K562 (cell line): ENCODE data around the gene ABLIM2. TPM values are rescaled to one million over a fixed set of nuclear protein-coding genes. Genes with fewer than 3 reads are reported as not detected.

Experiments used
- ATAC-seq: fragments of 200-7000 bp; cut with Tn5 transposase; 3 replicates; pipeline ENCODE4 v1.9.1; 2020; ENCODE audit warnings: moderate library complexity
- BruUV-seq: library from RNA; stranded (reverse); fragments of 400-500 nt; replicated peaks from 2 replicates; lab custom pipeline; 2021; lab: Mats Ljungman, UMichigan
- CTCF ChIA-PET: fragments of 300-600 bp; formaldehyde crosslinking; extraction: SDS; loops from one replicate; lab custom pipeline; 2021; ENCODE audit warnings: low intra/inter-chr PET ratio; lab: Yijun Ruan, JAX
- POLR2A ChIA-PET: fragments of 300-600, 350-650 bp; sonication (Branson Sonifier 250); formaldehyde crosslinking; extraction: SDS; loops from one replicate; lab custom pipeline; 2021; ENCODE audit warnings: antibody characterized with exemption, inconsistent platforms; lab: Yijun Ruan, JAX
- DNase-seq, 4 experiments: peaks; one replicate each; pipeline versions ENCODE4 v3.0.0 to v3.0.0-alpha.2; 2011 to 2018; ENCODE audit warnings: low spot score in 3 of 4, mixed read lengths in 3 of 4; ENCODE audit errors: extremely low read depth in 1 of 4
- FAIRE-seq: peaks from 2 replicates; lab custom pipeline; 2011; peaks lifted over from hg19 to GRCh38; lab: Jason Lieb, UNC
- H2AFZ ChIP-seq: 2 replicates; pipeline ENCODE4 v1.6.0; 2011; ENCODE audit warnings: low read depth, low read length, control low read depth, inconsistent platforms
- H3K27ac ChIP-seq: fragments of 200-600 bp; 3 replicates; pipeline ENCODE4 v1.8.0; 2011; ENCODE audit warnings: low read depth, mild to moderate bottlenecking, control low read depth, inconsistent platforms, low read length, moderate library complexity, mixed read lengths; ENCODE audit errors: extremely low read depth
- H3K27me3 ChIP-seq, 2 experiments: fragments of 300-600 bp in 1 of 2; 2 replicates in 1 of 2; 3 replicates in 1 of 2; pipeline versions ENCODE4 v1.6.0 to v1.8.0; 2011; ENCODE audit warnings: inconsistent platforms in 2 of 2, low read length in 2 of 2, mild to moderate bottlenecking in 1 of 2, mixed read lengths in 1 of 2, moderate library complexity in 1 of 2; ENCODE audit not compliant: control insufficient read depth in 2 of 2, insufficient read depth in 2 of 2
- H3K36me3 ChIP-seq: fragments of 300-600 bp; 3 replicates; pipeline ENCODE4 v1.8.0; 2011; ENCODE audit warnings: mild to moderate bottlenecking, low read length, inconsistent platforms; ENCODE audit not compliant: control insufficient read depth, insufficient read depth
- H3K4me1 ChIP-seq, 2 experiments: fragments of 200-600 bp in 1 of 2; replicated peaks in 1 of 2; 2 replicates in 1 of 2; 3 replicates in 1 of 2; pipeline versions ENCODE4 v1.5.1 to v1.8.0; 2011; ENCODE audit warnings: inconsistent platforms in 2 of 2, low read length in 2 of 2, mild to moderate bottlenecking in 1 of 2, mixed read lengths in 1 of 2, moderate library complexity in 1 of 2; ENCODE audit not compliant: control insufficient read depth in 2 of 2, insufficient read depth in 2 of 2
- H3K4me2 ChIP-seq: 2 replicates; pipeline ENCODE4 v1.6.1; 2011; ENCODE audit warnings: low read length, control low read depth, inconsistent platforms, mixed read lengths; ENCODE audit not compliant: insufficient read depth
- H3K4me3 ChIP-seq: fragments of 200-600 bp; sonication (generic), shearing (Covaris generic); 2 replicates; pipeline ENCODE4 v1.5.1; 2016; ENCODE audit warnings: control low read depth, inconsistent platforms
- H3K79me2 ChIP-seq: fragments of 200-600 bp; 3 replicates; pipeline ENCODE4 v1.8.0; 2011; ENCODE audit warnings: low read length, inconsistent platforms; ENCODE audit not compliant: control insufficient read depth, insufficient read depth
- H3K9ac ChIP-seq, 2 experiments: 2 replicates each; pipeline versions ENCODE4 v1.6.0 to v1.6.1; 2011; ENCODE audit warnings: low read depth in 2 of 2, low read length in 2 of 2, control low read depth in 1 of 2, inconsistent platforms in 1 of 2, mild to moderate bottlenecking in 1 of 2, mixed read lengths in 1 of 2; ENCODE audit not compliant: insufficient read depth in 1 of 2
- H3K9me1 ChIP-seq: one replicate; pipeline ENCODE4 v1.6.0; 2011; ENCODE audit warnings: inconsistent platforms, mild to moderate bottlenecking, low read length, moderate library complexity; ENCODE audit not compliant: control insufficient read depth, insufficient read depth
- H3K9me3 ChIP-seq: replicated peaks from 2 replicates; pipeline ENCODE4 v1.5.1; 2011; ENCODE audit warnings: low read depth, low read length, inconsistent platforms; ENCODE audit not compliant: control insufficient read depth, insufficient read depth
- H4K20me1 ChIP-seq: replicated peaks from 2 replicates; pipeline ENCODE4 v1.6.1; 2011; ENCODE audit warnings: low read length, inconsistent platforms, mixed read lengths; ENCODE audit not compliant: control insufficient read depth, insufficient read depth
- CEBPG ChIP-seq, 3 experiments: fragments of 200-800 bp in 1 of 3; sonication (Bioruptor generic) in 1 of 3; sonication (generic) in 1 of 3; formaldehyde crosslinking in 1 of 3; IDR thresholded peaks in 2 of 3; conservative IDR thresholded peaks in 1 of 3; 2 replicates each; pipeline versions ENCODE4 v1.6.1 to v1.8.0; 2016 to 2022; ENCODE audit warnings: missing compliant biosample characterization in 2 of 3, missing genetic modification characterization in 2 of 3, mild to moderate bottlenecking in 1 of 3, missing genetic modification reagents in 1 of 3
- MEIS2 ChIP-seq: fragments of 450-650 bp; IDR thresholded peaks from 2 replicates; pipeline ENCODE4 v1.6.1; 2014; ENCODE audit warnings: mild to moderate bottlenecking; ENCODE audit not compliant: partially characterized antibody
- MITF ChIP-seq: IDR thresholded peaks from 2 replicates; pipeline ENCODE4 v1.6.1; 2014; ENCODE audit warnings: antibody characterized with exemption
- NR0B1 ChIP-seq: fragments of 450-650 bp; IDR thresholded peaks from one replicate; pipeline ENCODE4 v1.6.1; 2018; ENCODE audit warnings: mild to moderate bottlenecking, moderate library complexity; ENCODE audit not compliant: partially characterized antibody
- NR1H2 ChIP-seq: sonication (generic); formaldehyde crosslinking; IDR thresholded peaks from 2 replicates; pipeline ENCODE4 v1.4.0; 2020; ENCODE audit warnings: mild to moderate bottlenecking, missing genetic modification reagents
- NR2F6 ChIP-seq: fragments of 450-650 bp; formaldehyde crosslinking; IDR thresholded peaks from 2 replicates; pipeline ENCODE4 v1.4.0; 2020; ENCODE audit warnings: mild to moderate bottlenecking
- PKNOX1 ChIP-seq: fragments of 450-650 bp; IDR thresholded peaks from 2 replicates; pipeline ENCODE4 v1.6.1; 2016
- RAD21 ChIP-seq, 2 experiments: fragments of 250-450 bp in 1 of 2; fragments of 450-650 bp in 1 of 2; sonication (Bioruptor Pico) in 1 of 2; formaldehyde crosslinking in 1 of 2; IDR thresholded peaks in 1 of 2; conservative IDR thresholded peaks in 1 of 2; 2 replicates each; pipeline versions ENCODE4 v1.4.0 to v1.8.0; 2020 to 2022; ENCODE audit warnings: mild to moderate bottlenecking in 2 of 2, moderate library complexity in 1 of 2
- RB1 ChIP-seq: fragments of 450-650 bp; IDR thresholded peaks from 2 replicates; pipeline ENCODE4 v1.6.1; 2017; ENCODE audit warnings: low read depth, mild to moderate bottlenecking
- SMARCA4 ChIP-seq: fragments of 450-650 bp; IDR thresholded peaks from 2 replicates; pipeline ENCODE4 v1.6.1; 2016
- STAT5B ChIP-seq: fragments of 250-450 bp; sonication (Bioruptor Pico); IDR thresholded peaks from 2 replicates; pipeline ENCODE4 v1.8.0; 2021; ENCODE audit warnings: mild to moderate bottlenecking, inconsistent platforms
- TARDBP ChIP-seq: fragments of 450-650 bp; IDR thresholded peaks from 2 replicates; pipeline ENCODE4 v1.6.1; 2016
- ZBTB2 ChIP-seq: fragments of 450-650 bp; IDR thresholded peaks from 2 replicates; pipeline ENCODE4 v1.6.1; 2016; ENCODE audit warnings: antibody characterized with exemption
- ZC3H11A ChIP-seq: IDR thresholded peaks from 2 replicates; pipeline ENCODE4 v1.6.1; 2012; ENCODE audit warnings: low read depth, low read length, improper control_type of control experiment
- ZNF639 ChIP-seq, 2 experiments: fragments of 200-800 bp in 1 of 2; sonication (Bioruptor generic) in 1 of 2; sonication (generic) in 1 of 2; formaldehyde crosslinking in 1 of 2; IDR thresholded peaks in 1 of 2; conservative IDR thresholded peaks in 1 of 2; 2 replicates each; pipeline versions ENCODE4 v1.5.0 to v1.6.1; 2016 to 2020; ENCODE audit warnings: missing compliant biosample characterization in 1 of 2, missing genetic modification characterization in 1 of 2, missing genetic modification reagents in 1 of 2
- ZNF696 ChIP-seq: fragments of 250-450 bp; sonication (Bioruptor Pico); conservative IDR thresholded peaks from 2 replicates; pipeline ENCODE4 v1.4.0; 2020; ENCODE audit warnings: mild to moderate bottlenecking, moderate library complexity
- WGBS: fragments of 100-300 bp; shearing (Covaris generic); methylation state at CpG from one replicate; pipeline ENCODE4 v1.1.6; 2016; ENCODE audit warnings: low coverage, mixed read lengths; ENCODE audit not compliant: insufficient coverage; ENCODE audit errors: missing lambda C conversion rate; 5-methylcytosine and 5-hydroxymethylcytosine counted together
- in situ Hi-C: fragments of 300-500 bp; cut with MboI; formaldehyde crosslinking; loops from 4 replicates; pipeline ENCODE4 v1.15.0; 2018; ENCODE audit warnings: inconsistent platforms, mixed read lengths
- intact Hi-C: fragments of 100-400 bp; cut with micrococcal nuclease; formaldehyde crosslinking; loops from 2 replicates; pipeline ENCODE4 v1.14.2; 2022
- polyA plus RNA-seq, 8 experiments: library from polyadenylated mRNA; depleted of rRNA in 4 of 8; stranded (reverse) in 5 of 8; unstranded in 3 of 8; fragments of >200 nt; fragmentation: Nextera tagmentation in 2 of 8; fragmentation: Illumina TruSeq in 1 of 8; extraction: Ambion mirVana in 2 of 8; extraction: Trizol in 1 of 8; gene quantifications; 2 replicates each; pipeline versions ENCODE4 v1.2.1 to v1.2.3, GENCODE V29; 2011 to 2014; ENCODE audit warnings: inconsistent platforms in 1 of 8, missing spikeins in 1 of 8
- total RNA-seq, 7 experiments: library from RNA; depleted of rRNA in 6 of 7; stranded (reverse); fragments of >200 nt in 6 of 7; fragmentation: Illumina TruSeq in 2 of 7; extraction: Trizol in 2 of 7; gene quantifications; 2 replicates each; pipeline versions ENCODE4 v1.2.1 to v1.2.3, GENCODE V29; 2011 to 2021; ENCODE audit warnings: low replicate concordance in 1 of 7

The ABLIM2 gene
- total and polyA plus RNA-seq, 9 of the 15 experiments (the other 6 are each of a cell fraction or from before 2014, with no cell fraction given): not detected

GRCh38 chr4:8125526-8126056, 33.0 kb downstream of the ABLIM2 start:
- Histone ChIP-seq H3K79me2 (no peaks in the 10 kb centered on the region), H3K4me1 (no peaks in the 10 kb centered on the region; a peak in 1 of 5 replicates), H3K9ac (no peak overlapping the region), H2AFZ (no peak overlapping the region), H4K20me1 (peaks cover 6% of the 10 kb centered on the region; the same call in 1 of the 2 replicates), H3K27ac (no peak overlapping the region), H3K36me3 (no peaks in the 10 kb centered on the region), H3K9me1 (no peaks in the 10 kb centered on the region), H3K4me3 (no peak overlapping the region), H3K9me3 (no peaks in the 10 kb centered on the region), H3K4me2 (no peak overlapping the region), H3K27me3 (peaks cover 18 to 93% of the 10 kb centered on the region in 2 experiments; a peak in 3 of 5 replicates)
- BruUV-seq: no TSS peak
- DNase-seq: no peak
- in situ Hi-C loops: no loop called here
- CTCF ChIA-PET: no interaction called here
- 2% methylated on average over 17 of the region's 20 CpGs for WGBS
- no peak for FAIRE-seq
- POLR2A ChIA-PET: no interaction called here
- ATAC-seq: no peak
- intact Hi-C loops: no loop called here
- TF ChIP-seq ZC3H11A (no peak), NR2F6 (no peak), ZNF696 (CRISPR knock-in tag) (no peak), STAT5B (CRISPR knock-in tag) (no peak), MITF (no peak), NR1H2 (no peak), MEIS2 (no peak), PKNOX1 (no peak), RAD21 (CRISPR knock-in tag; conservative IDR thresholded peaks at IDR 0.05 in 1 of 2, IDR thresholded peaks at IDR 0.05 in 1 of 2) (no peak), CEBPG (CRISPR knock-in tag; IDR thresholded peaks at IDR 0.05) (no peak), CEBPG (tag; conservative IDR thresholded peaks at IDR 0.05 in 1 of 2, IDR thresholded peaks at IDR 0.05 in 1 of 2) (no peak), SMARCA4 (no peak), ZNF639 (CRISPR knock-in tag; conservative IDR thresholded peaks at IDR 0.05 in 1 of 2, IDR thresholded peaks at IDR 0.05 in 1 of 2) (no peak), RB1 (no peak), ZBTB2 (no peak), TARDBP (no peak), NR0B1 (no peak)
